AG09319 (cell line): ENCODE results near the gene KCNN3.
"Not testable (repeated sequence)": the region's sequence is repeated elsewhere in the genome, so short reads cannot be mapped to it uniquely, and the experiment has no call there.

Experiments
- DNase-seq: peaks from one replicate; pipeline ENCODE4 v3.0.0-alpha.2; 2010; ENCODE audit warnings: low read depth; ENCODE audit errors: extremely low read depth
- TF ChIP-seq, protein P1 (sequence below): IDR thresholded peaks from 2 replicates; pipeline ENCODE4 v1.5.1; 2011; ENCODE audit warnings: low read depth, mild to moderate bottlenecking, inconsistent platforms, low read length, moderate library complexity

The KCNN3 gene

DNA sequence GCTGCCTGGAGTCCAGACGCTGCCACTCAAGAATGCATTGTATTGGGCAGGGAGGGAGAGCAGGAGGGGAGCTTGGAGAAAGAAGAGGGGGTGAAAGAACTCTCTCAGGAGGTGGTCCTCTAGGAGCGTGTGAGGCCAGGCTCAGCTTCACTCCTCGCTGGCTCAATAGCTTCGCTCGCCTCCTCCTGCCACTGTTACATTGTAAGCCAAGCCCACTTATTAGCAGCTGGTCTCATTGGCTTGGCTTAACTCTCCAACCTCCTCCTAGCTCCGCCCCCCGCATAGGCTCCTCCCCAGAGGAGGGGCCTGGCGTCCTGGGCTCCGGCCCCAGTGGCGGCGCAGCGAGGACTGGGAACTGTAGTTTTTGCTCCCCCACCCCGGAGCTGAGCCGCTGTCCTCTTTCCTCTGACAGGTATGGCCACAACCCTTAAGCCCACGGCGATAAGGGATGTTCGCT, at the start of gene KCNN3:
Gene KCNN3 (minus strand): TSS at position 167 of the 457 bp plus-strand sequence. CDS start 317 bp downstream, outside the sequence.
- TF ChIP-seq, protein P1, sequence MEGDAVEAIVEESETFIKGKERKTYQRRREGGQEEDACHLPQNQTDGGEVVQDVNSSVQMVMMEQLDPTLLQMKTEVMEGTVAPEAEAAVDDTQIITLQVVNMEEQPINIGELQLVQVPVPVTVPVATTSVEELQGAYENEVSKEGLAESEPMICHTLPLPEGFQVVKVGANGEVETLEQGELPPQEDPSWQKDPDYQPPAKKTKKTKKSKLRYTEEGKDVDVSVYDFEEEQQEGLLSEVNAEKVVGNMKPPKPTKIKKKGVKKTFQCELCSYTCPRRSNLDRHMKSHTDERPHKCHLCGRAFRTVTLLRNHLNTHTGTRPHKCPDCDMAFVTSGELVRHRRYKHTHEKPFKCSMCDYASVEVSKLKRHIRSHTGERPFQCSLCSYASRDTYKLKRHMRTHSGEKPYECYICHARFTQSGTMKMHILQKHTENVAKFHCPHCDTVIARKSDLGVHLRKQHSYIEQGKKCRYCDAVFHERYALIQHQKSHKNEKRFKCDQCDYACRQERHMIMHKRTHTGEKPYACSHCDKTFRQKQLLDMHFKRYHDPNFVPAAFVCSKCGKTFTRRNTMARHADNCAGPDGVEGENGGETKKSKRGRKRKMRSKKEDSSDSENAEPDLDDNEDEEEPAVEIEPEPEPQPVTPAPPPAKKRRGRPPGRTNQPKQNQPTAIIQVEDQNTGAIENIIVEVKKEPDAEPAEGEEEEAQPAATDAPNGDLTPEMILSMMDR, result no peak
- peak; percentile 29 for DNase-seq

DNA sequence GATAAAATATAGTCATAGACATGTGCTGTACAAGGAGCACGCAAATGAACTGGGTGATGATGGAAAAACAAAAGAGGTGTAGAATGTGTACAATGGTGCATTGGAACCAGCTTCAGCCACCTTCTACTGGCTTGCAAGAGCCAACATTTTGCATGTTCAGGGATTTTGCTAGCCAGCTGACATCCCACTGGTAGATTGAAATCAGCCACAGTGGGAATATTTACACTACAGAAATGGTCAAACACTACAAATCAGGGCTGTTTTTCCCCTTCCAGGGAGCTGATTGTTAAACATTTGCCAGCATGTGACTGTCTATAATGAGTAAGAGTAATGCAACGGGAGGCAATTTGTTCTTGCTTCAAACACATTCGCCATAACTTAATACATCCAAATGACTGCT, 43.2 kb upstream of the KCNN3 start:
- TF ChIP-seq, protein P1, result no peak
- DNase-seq, result no peak

DNA sequence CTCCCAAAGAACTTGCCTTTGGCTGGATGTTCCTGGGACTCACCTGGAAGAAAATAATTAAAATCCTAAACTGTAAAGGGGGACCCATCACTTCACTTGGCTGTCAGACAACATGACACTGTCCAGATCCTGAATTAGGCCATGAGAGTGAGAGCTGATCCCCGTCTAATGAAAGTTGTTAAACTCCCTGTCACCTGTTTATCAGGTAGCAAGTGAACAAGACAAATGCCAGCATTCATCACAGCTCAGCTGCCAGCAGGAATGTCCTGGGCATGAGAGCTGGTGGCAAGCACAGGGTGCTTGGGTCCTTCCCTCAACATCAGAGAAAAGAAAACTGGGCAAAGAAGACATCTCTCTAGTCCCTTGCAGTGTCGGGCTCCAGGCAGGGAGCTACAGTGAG, 42.7 kb upstream of the KCNN3 start:
- TF ChIP-seq, protein P1, result no peak
- no peak for DNase-seq

DNA sequence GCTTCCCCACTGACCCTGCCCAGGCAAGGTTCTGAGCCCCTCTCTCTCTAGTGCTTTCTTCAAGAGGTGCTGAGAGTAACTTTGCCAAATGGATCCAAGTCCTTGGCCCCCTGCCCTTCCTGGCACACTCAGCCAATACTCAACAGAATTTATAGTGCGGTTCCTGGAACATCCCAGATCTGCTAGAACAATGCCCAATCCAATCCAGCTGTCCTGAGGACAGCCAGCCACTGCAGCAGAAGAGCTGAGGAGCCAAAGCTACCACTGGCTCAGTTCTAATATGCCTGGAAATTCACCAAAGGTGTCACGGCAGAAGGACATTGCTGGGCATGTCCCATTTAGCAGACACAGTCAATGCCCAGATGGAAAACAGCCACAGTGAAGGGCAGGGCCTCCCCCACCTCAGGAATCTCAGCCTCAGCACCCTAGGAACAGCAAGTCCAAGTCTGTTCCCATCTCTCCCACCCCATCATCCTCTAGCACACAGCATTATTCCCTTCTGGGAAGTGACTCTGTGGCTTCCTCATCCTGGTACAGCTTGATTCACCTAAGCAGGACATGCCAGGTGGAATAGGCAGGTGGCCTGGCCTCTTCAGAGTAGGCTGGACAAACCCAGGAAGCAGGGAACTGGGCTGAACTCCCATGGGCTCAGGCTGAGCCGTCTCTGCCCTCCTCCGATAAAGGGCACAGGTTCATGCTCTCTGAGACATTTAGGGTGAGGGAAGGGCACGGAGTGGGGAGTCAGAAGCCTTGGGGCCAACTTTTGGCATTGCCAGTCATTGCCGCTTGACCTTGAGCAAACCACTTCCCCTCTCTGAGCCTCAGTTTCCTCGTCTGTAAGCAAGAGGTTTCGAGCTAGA, 41.8 kb upstream of the KCNN3 start:
- TF ChIP-seq, protein P1, result no peak
- DNase-seq, result no peak

DNA sequence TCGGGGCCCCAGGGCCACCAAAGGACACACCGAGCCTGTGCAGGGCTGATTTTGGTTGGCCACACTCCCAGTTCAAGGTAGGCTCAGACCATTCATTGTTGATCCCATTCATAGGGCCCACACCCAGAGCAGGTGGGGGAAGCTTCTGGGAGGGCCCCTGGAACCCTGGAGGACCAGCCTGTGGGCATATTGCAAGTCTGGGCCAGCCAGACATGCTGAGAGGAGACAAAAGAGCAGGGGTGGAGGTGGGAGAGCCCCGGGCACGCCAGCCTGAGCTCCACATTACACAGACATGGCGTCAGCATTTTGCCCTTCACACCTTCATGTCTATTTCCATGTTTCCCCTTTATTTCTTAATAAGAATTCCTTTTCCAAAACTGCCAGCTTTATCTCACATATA, 40.8 kb upstream of the KCNN3 start:
- DNase-seq, result no peak
- TF ChIP-seq, protein P1, result no peak

DNA sequence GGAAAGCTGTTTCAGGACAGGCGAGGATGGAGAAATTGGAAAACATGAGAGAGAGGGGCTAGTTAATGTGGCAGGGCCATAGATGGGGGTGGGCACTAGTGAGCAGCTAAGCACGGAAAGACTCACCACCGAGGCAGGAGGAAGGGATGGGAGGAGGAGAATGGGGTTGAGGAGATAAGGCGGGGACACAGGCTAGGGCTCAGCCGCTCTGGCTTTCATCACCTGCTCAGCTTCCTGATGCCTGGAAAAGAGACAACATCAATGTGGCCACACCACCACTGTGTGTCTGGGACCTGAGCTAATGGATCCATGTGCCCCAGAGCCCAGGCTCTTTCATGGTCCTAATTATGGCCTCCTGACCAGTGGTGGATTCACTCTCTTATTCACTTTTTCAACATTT, 38.9 kb upstream of the KCNN3 start:
- TF ChIP-seq, protein P1, result no peak
- DNase-seq, result no peak

DNA sequence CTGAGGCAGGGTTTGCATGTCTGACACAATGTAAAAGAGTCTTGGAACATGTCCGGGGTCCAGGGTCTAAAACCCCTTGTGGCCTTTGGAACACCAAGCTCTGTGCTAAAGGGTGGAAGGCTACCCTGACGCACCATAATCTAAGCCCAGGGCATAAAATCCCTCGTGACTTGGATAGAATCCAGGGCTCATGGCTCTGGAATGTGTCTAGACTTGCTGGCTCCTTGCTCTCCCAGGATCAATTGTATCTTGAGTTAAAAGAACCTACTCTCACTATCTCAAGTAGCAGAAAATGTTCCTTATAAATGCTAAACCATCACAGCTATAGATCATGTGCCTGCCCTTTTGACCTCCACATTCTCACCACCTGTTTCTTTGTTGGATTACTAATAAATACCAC, 38.0 kb upstream of the KCNN3 start:
- DNase-seq, result not testable (repeated sequence)
